Stimulated activated CD4-positive, alpha-beta T cell treated with anti-CD3 and anti-CD28 coated beads, Interleukin-4, amount 100 ng/mL, for 4 hours (primary cell): ENCODE results near the gene ATF7.

ENCODE experiments used
- DNase-seq, 2 experiments: peaks; one replicate each; pipeline ENCODE4 v3.0.0-alpha.2; 2020

ATF7 gene

DNA sequence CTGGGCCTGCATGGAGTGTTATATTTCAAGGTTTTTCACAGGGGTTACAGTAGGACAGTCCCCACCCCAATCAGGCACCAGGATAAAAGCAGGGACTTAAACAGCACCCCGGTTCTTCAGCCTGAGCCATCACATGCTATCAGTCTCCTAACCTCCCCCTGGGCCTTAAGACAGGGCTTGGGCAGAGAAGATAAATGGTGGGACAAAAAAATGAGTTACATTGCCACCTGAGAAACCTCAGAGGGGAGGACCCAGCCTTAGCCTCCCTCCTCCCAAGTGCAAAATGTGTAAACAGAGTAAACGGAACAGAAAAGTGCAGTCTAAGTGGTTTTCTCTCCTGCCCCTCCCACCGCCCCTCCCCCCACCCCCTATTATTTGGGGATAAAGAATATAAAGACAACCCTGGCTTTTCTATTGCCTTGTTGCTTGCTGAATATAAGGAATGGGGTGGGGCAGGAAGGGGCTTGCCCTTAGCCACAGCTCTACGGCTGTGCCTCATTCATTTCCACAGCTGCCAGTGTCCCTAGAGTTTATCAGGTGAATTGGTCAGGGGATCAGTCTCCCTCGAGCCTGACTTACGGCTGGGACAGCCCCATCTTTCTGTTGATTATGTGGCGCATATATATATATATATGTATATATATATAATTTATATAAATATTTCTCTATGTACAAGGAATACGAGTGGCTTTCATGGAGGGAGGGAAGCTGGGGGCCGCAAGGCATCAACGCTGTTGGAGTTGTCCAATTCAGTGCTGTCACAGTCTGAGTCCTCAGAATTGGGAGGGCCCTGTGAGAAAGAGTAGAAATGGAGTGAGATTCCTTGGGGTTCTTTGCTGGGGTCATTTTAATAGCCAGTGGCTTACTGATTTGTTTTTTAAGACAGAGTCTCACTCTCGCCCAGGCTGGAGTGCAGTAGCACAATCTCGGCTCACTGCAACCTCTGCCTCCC, 145.4 kb downstream of the ATF7 start:
- no peak for DNase-seq

DNA sequence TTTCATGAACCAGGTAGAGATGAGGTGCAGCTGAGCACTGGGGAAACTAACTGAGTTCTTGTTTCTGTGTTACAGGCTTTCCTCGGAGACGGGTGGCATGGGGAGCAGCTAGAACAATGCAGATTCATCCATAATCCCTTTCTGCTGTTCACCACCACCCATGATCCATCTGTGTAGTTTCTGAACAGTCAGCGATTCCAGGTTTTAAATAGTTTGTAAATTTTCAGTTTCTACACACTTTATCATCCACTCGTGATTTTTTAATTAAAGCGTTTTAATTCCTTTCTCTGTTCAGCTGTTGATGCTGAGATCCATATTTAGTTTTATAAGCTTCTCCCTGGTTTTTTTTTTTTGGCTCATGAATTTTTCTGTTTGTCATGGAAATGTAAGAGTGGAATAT, 146.9 kb downstream of the ATF7 start:
- DNase-seq = no peak

DNA sequence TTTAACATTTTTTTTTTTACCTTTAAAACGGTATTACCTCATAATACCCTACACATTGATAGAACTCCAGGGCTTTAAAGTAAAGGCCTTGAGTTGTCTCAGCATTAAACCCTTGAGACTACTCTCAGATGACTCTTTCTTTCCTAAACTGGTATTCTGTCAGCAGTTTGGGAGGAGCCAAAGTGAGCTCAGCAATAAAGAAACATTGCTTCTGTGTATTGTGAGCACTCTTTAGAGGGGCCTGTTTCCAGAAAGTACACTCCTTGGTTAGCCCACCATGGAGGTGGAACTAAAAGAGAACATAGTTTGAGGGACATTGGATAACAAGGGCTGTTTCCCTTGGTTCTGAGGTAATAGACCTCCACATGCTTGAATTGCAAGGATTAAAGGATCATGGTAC, 147.3 kb downstream of the ATF7 start:
- no peak for DNase-seq

DNA sequence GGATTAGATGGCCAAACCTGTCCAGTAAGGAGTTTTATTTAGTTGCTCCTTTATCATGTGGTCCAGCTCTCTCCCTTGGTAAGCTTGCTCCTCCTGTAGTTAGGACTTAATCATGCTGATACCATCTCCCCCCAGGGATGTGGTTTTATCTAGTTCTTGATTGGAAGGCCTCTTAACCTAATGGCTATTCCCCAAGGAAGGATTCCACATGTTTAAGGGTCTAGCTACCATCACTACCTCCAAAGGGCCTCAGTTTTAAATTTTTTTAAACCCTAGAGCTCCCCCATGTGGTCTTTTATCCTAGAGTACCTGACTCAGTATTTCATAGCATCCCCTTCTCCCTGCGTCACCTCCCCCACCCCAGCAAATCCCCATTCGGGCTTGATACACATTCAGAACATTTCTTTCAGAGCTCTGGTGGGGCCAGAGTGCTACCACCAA, 149.4 kb downstream of the ATF7 start:
- no peak for DNase-seq

DNA sequence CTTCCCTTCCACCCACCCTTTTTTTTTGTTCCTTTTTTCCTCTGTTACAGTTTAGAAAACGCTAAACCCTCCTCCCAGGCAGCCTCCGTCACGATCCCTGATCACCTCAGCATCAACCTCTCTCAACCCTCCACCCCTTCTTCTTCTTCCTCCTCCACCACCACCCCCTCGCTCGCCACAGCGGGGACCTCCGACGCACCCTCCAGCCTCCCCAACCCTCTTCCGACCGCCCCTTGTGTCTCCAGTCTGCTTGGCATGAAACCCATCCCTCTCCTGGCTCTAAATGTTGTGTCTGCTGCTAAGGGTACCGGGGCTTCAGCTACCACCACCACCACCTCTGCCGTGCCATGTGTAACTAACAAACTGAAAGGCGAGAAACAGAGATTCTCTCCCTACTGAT, 151.4 kb downstream of the ATF7 start:
- DNase-seq = no peak

DNA sequence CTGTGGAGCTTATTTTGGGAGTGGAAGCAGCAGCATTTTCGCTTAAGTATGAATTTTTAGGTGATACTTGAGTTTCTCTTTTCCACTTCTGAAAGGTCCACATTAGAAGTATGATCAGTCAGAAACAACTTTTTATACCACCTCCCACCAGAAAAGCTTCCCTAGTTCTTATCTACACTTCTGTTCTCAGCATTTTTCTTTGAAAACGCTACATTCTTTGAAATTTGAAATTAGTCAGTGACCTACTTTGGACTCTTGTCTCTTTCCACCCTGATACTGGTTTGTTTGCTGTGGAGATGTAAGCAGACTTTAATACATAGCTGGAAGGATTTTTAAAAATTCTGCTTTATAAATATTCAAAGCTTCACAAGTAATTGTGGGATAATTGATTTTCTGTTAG, 152.1 kb downstream of the ATF7 start:
- DNase-seq = no peak

DNA sequence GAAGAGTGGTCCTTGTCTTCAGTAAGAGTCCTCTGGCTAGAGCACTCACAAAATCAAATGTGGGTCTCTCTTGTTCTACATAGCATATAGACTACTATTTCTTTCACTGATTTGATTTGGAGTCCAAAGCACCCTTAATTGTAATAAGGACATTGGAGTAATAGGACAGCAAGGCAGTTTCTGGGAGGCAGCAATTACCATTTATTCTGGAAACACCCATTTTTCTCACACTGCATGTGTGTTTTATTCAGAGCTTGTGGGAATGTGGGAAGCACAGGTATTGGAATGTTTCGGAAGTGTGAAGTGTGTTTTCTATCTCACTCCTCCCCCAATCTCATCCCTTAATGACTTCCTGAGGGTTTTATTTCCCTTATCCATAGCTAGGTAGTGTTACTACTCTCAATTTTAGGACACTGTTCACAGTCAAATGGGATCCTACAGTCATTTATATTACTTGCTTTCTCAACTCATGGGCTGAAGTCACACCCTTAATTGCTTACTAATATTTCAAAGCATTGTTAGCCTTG, 154.1 kb downstream of the ATF7 start:
- DNase-seq = no peak

DNA sequence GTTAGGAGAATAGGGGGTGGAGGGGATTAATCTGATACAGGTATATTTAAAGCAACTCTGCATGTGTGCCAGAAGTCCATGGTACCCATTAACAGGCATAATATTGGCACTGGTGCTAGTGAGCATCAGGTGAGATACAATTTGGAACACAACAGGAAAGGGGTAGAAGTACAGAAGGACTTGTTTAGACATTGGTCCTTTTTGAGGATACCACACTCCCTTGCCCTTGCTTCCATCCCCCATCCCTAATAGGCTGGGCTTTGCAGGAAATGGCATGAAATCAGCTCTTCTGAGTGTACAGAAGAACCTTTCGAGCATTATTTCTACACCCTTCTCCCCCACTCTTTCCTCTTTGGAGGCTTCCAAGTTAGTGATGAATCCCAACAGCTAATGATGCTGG, 157.9 kb downstream of the ATF7 start:
- DNase-seq = no peak

DNA sequence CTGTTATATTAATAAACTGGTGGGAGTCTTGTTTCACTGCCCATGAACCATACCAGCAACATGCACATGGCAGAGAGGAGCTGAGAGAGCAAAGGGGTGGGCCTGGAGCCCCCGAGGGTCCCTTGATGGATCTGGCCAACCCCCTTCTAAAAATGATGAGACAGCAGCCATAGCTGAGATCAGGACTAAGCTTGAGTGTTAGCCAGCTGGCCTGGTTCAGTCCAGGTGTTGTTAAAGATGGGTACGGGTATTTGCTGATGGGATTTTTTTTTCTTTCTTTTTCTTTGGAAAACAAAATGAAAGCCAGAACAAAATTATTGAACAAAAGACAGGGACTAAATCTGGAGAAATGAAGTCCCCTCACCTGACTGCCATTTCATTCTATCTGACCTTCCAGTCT, 158.3 kb downstream of the ATF7 start:
- DNase-seq = no peak

DNA sequence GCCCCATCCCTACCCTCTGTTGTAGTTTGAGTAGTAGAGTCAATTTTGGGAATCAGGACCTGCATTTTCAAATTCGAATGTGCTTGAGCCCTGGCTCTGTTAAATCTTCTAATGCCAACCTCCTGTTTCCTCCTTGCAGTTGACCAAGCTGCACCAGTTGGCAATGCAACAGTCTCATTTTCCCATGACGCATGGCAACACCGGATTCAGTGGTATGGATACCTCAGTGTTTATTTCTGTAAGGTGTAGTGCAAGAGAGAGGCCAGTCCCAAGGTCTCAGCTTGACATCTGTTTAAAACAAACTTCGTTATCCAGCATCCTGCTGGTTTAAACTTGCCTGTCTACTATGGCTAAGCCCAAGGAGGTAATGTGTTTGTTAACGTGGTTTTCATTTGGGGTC, 159.1 kb downstream of the ATF7 start:
- no peak for DNase-seq

DNA sequence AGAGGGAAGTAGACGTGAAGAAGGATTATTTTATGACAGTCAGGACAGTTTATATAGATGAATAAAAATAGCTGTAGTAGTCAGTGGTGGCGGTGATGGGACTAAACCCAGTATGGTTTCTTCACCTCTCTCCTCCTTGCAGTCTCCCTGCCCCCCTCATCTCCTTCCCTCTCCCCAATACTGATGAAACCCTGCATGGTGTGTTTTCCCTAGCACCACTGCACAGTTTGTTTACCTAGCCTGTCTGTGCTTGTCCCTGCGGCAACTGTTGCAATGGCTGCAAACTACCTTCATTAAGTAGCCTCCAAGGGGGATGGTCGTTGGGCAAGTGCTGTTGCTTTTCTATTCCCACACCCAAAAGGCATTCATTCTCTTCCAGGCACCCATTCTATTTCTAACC, 159.5 kb downstream of the ATF7 start:
- DNase-seq = no peak

DNA sequence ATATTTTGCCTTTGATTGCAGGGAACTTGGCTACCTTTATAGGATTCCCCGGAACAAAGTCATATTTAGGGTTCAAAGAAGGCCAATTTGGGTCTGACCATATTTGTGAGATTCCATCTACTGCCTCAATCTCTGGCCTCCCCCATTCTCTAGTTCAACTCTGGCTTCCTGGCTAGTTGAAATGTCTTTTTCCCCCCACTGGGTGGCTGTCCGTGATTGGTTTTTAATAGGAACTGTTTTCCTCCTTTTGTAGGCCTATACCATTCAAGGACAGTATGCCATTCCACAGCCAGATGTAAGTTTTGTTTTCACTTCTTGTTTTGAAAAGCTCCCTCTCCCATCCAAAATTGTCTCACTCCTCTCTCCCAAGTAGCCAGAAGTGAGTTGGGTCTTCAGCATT, 160.5 kb downstream of the ATF7 start:
- no peak for DNase-seq

DNA sequence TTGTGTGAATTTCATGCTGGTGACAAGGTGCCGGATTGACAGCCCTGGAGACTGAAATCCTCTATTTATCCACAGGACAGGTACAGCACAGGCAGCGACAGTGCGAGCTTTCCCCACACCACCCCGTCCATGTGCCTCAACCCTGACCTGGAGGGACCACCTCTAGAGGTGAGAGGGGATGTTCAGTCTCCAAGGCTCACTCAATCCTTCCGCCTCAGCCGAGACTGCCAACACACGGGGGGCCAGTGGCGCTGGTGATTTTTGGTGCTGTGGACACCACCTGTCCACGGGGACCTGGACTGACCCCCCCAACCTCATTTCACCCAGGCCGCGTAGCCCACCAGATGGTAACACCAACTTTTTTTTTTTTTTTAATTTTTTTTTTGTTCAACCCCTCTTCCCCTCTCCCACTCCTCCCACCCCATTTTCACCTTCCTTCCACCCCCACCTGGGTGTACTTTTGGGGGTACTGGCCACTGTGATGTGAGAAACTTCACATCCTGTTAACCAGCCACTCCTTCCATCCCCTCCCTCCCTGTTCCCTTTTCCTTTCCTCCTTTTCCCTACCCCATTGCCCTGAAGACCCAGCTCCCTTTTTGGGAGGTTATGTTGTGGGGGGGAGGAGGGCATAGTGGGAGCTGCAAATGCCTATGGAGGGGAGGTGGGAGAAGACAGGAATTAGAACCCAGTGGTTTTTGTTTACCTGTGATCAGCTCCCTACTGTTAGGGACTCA, 161.3 kb downstream of the ATF7 start:
- DNase-seq = no peak

DNA sequence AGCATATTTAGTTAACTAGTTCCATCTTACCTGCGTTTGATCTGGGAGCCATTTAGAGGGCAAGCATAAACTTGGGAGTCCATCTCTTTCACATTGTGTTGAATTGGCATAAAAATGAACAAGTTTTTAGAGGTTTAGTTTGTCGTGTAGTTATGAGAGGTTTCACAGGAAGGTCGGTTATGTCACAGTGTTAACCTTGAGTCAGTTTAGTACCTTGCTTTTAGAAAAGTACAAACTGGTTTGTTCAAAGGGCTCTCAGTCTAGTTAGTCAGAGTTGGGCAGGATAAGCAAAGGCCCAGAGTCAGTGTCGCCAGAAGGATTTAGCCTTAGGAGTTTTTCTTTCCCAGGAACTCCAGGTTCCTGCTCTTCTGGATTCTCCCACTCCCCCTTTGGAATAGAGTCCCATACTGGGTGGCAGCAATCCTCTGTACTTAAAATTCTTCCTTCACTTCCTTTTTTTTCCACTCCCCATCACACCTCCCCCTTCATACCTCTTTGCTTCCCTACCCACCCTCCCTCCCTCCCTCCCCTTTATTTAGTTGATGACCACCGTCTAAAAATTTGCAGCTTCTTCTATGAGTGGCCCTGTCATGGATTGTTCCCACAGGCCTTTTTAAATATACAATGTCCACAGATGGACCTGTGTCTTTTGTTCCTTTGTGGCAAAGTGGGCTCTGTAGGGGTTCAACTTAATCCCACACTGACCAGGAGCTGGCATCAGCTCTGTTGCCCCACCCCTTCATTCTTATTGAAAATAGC, 162.2 kb downstream of the ATF7 start:
- DNase-seq = no peak

DNA sequence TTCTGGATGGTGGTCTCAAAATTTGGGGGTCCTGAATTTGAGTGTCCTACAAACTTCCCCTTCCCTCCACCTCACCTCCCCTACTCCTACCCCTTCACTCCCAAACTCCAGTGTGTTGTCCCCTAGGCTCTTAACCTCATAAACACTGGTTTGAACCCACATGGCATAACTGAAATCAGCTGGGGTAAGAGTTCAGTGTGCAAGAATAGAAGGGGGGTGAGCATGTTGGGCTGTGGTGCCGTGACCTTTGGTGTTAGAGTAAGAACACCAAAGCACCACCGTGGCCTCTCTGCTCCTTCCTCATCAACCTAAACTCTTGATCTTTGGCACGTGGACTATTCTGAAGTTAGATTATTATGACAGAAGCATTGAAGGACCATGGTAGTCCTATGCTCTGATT, 163.2 kb downstream of the ATF7 start:
- DNase-seq = no peak

DNA sequence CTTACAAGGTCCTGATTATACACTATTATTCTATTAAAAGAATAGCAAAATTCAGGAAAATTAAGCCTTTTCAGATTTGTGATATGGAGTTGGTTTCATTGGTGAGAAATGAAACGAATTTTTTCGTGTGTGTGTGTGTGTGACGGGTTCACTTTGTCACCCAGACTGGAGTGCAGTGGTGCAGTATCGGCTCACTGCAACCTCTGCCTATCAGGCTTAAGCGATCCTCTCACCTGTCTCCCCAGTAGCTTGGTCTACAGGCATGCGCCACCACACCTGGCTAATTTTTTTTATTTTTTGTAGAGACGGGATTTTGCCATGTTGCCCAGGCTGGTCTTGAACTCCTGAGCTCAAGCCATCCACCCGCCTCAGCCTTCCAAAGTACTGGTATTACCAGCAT, 164.6 kb downstream of the ATF7 start:
- DNase-seq = no peak

DNA sequence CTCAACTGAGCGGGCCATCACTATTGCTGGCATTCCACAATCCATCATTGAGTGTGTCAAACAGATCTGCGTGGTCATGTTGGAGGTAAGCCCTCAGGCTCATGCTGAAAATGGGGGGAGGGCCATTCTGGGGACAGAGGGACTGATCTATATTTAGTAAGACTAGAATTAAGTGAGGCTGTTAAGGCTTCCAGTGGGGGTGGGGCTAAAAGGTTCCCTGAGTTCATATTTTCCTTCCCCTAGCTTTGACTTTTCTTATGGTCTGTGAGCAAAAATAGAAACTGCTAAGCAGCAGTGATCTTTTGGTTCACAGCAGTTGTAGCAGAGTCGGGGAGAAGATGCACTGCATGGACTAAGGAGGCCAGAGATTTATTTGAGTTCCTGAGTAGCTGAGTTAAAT, 165.1 kb downstream of the ATF7 start:
- DNase-seq = no peak

DNA sequence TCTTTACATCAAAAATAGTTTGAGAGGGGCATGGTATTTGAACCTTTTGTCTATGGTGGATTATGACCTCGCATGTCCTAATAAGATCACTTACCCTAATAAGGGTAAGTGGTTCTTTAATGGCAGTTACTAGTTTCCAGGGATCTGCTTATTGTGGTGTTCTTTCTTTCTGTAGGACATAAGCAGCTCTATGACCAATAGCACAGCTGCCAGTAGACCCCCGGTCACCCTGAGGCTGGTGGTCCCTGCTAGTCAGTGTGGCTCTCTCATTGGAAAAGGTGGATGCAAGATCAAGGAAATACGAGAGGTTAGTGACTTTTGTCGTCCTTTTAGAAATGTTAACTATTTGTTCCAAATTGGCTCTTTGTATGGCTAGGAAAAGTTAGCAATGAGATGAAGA, 167.1 kb downstream of the ATF7 start:
- DNase-seq = no peak
